ENCODE measurements around the gene TLNRD1.

The TLNRD1 gene

DNA sequence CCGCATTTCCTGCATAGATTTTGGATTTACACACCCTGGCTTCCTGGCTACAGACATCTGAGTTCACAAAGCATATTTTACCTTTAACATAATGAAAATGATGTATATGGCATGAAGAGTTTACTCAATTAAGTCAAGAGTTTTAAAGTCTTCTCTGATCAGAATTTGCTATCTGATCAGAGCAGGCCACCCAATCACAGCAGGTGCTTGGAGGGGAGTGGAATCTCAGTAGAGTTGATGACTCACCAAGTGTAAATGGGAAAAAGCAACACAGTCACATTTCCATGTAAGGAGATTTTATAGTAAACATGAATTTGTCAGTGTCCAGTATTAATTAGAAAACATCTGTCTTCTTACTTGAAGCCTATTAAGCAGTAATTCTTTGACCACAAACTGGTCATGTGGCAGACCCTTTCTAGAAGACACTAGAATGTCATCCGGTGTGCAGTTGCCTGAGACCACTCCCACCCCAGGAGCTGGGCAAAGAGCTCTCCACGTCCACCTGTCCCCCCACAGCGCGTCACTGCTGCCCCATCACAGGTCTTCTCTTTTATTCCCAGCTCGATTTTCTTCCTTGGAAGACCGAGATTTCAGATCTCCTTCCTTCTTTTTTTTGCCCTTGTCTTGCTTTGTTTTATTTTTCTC is 21.9 kb upstream of the TLNRD1 start:
- peak; percentile 63 for DNase-seq

DNA sequence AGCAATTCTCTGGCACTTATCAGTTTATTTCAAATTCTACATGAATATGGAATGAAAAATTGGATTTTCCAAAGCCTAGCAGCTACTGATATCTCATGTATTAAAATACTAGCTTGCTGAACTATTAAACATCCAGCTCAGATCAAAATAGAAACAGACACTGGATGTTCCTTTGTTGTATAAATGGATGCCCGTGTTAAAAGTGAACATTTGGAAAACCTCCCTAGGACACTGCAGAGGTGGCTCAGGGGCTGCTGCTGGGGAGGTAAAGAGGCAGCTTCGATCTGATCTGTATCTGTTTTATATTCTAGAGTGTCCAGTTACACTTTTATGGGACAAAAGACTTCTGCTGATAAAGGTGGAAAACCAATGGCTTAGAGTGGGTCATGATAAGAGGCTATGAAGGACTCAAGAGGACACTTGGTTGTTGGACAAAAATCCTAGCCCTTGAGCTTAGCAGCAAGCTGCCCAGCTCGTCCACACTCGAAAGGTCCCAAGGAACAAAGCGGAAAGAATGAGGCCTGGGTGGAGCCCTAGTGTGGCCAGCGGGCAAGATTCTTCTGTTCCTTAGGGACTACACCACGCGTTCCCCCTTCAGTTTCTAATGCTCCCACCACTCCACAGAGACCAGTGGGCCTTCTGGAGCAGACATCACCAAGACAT is 21.1 kb upstream of the TLNRD1 start:
- DNase-seq, result no peak

- DNase-seq, result no peak
These were observed 18.5 kb upstream of the TLNRD1 start for GRCh38 chr15:80982205-80982604.

GRCh38 chr15:80982839-80983238 is 17.9 kb upstream of the TLNRD1 start:
- no peak for DNase-seq

- DNase-seq, result peak; percentile 51
These were observed 15.9 kb upstream of the TLNRD1 start for GRCh38 chr15:80984856-80985255.

DNA sequence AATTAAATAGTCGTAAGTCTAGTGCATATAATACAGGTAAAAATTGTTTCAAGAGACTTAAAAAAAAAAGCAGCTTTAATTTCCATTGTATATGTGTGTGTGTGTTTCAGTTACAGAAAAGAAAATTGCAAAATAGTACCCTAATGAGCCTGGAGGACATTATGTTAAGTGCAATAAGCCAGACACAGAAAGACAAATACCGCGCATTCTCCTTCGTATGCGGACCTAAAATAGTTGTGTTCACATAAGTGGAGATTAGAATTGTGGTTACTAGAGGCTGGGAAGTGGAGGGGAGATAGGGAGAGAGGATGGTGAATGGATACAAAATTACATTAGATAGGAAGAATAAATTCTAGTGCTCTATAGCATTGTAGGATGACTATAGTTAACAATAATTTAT is 14.7 kb upstream of the TLNRD1 start:
- DNase-seq, result no peak

DNA sequence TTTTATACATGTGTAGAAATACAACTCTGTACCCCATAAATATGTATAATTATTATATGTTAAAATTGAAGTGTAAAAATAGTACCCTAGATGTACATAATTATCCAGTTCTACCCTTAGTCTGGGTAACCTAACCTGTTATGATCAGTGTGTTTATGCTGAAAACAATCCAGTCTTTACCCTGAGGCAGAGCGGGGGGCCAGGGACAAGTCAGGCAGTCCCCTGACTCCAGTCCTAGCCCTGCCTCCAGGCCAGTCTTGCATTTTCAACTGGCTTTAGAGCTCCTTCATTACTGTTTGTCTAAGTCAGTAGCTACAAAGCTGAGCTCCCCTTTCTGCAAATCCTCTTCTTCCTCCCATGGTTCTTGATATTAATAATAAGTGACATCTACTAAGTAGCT is 14.2 kb upstream of the TLNRD1 start:
- DNase-seq, result no peak

- no peak for DNase-seq
These were observed 12.5 kb upstream of the TLNRD1 start for GRCh38 chr15:80988148-80988796.

GRCh38 chr15:80989081-80989517 is 11.6 kb upstream of the TLNRD1 start:
- DNase-seq, result peak; percentile 11

DNA sequence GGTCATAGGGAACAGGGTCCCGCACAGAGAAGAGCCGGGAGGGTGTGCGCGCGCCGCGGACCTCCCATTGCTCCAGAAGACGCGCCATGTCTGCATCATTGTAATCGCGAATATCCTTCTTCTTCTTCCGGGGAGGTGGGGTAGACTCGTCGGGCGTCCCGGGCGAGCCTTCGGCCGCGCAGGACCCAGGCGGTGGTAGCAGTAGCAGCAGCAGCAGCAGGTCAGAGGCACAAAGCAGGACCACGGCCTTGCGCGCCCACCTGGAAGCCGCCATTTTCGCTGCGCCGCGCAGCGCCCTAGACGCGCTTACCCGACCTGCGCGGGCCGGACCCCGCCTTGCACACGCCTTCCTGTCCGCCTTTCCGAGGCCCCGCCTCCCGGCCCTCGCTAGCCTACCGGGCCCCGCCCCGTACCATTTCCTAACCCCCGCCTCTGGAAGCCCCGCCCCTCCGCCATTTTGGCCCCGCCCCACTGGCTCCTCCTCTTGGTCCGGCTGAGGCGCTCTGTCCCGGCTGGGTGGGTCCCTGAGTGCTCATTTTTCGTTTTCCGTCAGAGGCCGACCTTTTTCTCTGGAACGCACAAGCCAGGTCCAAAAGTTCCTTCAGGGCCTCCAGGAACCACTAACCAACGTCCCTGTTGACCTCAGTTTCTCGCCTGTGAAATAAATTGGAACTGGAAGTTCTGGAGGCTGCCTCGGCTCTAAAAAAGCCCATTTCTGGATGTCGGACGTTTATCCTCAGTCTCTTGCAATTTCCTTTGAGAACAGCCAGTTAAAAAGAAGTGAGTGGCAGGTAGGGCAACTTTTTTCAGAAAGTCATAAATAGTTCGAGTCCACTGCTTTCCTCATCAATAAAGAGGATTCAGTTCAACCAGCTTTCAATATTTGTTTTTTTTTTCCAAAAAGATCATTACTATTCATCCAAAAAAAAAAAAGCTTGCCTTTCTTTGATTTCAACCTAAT is 10.9 kb upstream of the TLNRD1 start, which contains the start of gene MESD:
Gene MESD, minus strand, starts transcription at position 302 of the 961 bp plus-strand sequence. Its CDS starts 28 bp downstream, at position 274.
- DNase-seq, result peak; percentile 95

DNA sequence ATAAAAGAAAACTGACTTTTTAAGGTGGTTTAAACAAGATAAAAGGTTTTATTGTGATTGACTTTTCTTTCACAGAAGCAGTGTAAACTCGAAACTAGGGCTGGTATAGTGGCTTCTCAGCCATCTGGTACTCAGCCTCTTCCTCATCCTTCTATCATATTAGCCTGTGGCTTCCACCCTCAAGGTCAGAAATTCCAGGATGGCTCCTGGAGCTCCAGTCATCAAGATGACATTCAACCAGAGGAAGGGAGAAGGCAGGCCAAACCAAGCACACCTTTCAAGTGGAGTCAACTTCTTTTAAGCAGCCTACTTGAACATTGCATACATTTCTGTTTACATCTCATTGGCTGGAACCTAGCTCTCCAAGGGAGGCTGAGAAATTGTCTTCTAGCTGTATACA is 9.8 kb upstream of the TLNRD1 start:
- peak; percentile 13 for DNase-seq

GRCh38 chr15:80991421-80991820 is 9.3 kb upstream of the TLNRD1 start:
- DNase-seq, result peak; percentile 38

DNA sequence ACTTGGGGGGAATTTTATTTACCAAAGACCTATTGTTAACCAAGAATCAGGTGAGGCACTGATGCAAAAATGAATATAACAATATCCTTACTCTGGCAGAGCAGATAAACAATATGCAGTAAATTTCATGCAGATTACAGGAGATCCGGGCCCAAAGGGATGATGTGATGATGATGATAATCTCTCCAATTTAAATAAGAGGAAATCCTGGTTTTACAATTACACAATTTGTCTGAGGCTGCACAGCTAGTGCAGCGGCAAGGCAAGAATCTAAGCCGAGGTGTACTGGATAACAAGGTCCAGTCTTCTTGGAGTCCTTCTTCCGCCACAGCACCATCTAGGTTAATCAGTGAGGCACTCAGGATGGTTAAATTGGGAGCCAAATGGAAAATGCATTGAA is 8.7 kb upstream of the TLNRD1 start:
- no peak for DNase-seq

- DNase-seq, result no peak
These were observed 8.3 kb upstream of the TLNRD1 start for GRCh38 chr15:80992441-80992840.

GRCh38 chr15:80996247-80996646 is 4.5 kb upstream of the TLNRD1 start:
- no peak for DNase-seq

DNA sequence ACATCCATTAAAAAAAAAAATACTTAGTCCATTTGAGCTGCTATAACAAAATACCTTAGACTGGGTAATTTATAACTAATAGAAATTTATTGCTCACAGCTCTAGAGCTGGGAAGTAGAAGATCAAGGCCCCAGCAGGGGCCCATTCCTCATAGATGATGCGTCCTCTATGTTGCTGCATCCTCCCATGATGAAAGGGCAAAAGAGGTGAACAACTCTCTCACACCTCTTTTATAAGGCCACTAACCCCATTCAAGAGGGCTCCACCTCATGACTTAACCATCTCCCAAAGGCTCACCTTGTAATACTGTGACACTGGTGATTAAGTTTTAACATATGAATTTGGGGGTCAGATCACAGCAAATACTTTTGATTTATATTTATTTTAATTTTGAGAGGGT is 3.0 kb upstream of the TLNRD1 start:
- peak; percentile 24 for DNase-seq

GRCh38 chr15:80998251-80998650 is 2.5 kb upstream of the TLNRD1 start:
- DNase-seq, result no peak

DNA sequence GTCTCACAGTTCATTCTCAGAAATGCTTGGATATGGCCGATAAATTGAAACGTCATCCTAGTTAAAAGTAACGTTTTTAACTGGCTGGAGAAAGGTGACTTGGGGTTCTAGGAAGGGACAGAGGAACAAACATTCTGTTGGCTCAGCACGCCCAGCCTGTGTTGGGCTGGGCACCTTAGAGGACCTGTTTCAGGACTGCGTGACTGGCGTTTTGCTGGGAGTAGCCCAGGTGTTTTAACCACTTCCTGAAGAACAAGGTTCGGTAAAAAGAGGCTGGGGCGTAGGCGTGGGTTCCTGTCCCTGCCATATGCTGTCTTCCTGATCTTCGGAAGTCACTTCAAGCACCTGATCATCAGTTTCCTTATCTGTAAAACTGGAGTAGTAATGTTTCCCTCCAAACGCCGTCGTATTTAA is 1.1 kb upstream of the TLNRD1 start:
- no peak for DNase-seq

DNA sequence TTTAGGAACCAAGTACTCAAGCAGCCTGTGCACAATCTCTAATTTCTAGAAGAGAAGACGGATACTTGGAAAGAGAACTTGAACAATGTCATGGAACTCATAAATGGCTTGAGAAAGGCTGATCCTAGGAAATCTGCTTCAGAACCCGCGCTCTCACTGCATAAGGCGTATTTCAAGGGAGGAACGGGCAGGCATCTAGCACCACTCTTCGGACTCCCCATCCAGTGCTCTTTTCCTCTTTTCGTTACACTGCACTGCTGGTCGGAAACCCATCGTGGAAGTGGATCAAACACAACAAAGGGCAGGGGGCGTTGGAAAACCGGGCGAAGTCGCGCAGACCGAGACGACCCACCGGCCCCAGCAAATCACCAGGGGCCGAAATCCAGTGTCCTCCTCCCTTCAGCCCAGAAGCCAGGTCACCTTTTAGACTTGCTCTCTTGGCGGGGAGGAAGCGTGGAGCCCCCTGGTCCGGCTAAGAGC is 539 bp upstream of the TLNRD1 start:
- DNase-seq, result peak; percentile 25

DNA sequence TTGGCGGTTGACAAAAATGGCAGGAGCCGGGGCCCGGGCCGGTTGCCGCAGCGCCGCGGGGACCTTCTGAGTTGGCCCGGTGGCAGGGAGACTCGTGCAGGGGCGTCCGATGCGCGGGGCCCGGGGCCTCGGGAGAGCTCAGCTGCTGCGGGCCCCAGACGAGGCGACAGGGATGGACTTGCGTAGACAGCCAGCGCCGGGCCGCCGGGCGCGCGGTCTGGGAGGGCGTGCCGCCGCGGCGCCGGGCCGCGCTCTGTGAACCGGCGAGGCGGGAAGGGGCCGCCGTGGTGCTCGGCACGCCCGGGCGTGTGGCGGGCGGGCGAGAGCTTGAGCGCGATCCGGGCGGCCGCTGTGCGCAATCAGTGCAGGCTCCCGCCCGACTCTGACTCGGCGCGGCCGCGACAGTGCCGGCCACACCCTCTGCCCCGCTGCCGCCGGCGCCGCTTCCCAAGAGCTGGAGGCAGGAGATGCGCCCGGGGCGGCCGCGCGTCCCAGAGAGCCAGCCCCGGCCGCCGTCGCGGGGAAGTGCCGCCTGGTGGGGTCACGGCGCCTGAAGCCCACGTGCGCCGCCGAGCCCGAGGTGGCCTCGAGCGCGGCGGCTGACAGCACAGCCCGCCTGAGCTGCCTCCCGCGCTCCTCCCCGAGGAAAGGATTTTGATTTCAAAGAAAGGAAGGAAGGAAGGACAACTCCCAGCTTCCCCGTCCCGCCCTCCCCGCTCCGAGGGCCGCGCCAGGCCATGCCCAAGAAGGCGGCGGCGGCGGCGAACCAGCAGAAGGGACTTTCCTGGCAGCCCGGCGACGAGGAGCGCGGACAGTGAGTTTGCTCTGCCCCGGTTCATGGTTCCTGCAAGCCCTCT is 657 bp downstream of the TLNRD1 start:
- DNase-seq, result peak; percentile 60

DNA sequence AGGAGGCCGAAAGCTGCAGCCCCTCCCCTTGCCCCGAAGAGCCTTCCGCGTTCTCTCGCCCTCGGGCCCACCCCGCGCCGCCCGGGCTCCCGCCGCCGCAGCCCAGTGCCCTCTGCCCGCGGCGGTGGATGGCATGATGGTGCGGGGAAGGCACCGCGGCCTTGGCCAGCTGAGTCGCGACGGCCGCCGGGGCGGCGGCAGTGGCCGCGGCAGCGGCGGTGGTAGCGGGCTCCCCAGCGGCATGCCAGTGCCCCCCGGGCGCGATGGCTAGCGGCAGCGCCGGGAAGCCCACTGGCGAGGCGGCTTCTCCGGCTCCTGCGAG is 1.2 kb downstream of the TLNRD1 start:
- no peak for DNase-seq

Measured in EL (cell line).